Peyer's patch (tissue), 4 donors: ENCODE data around the gene PDAP1.

Experiments
- CTCF ChIP-seq, 6 experiments: fragments of 450-650 bp in 4 of 6; fragments of 200-600 bp in 2 of 6; sonication (generic) in 1 of 6; IDR thresholded peaks; one replicate each; pipeline ENCODE4 v1.5.1; 2017 to 2019; ENCODE audit warnings: antibody characterized with exemption in 6 of 6, mild to moderate bottlenecking in 3 of 6, moderate library complexity in 1 of 6
- POLR2A ChIP-seq, 2 donors: fragments of 450-650 bp; IDR thresholded peaks; one replicate each; pipeline ENCODE4 v1.5.1; 2017; ENCODE audit warnings: antibody characterized with exemption in 2 of 2, mild to moderate bottlenecking in 2 of 2, moderate library complexity in 2 of 2

DNA sequence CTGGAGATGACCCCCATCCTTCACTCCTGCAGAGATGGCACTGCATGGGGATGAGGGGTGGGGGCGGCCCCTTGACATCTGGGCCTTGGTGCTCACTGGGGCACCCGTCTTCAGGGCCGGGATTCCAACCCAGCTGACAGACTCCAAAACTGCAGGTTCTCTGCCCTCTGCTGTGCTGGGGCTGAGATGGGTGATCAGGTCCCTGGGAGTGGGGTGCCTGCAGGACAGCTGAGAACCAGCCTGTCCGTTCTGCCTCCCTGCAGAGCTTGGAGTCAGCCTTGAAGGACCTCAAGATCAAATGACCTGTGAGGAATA, 14.3 kb downstream of the PDAP1 start:
- TF ChIP-seq CTCF (IDR thresholded peaks at IDR 0.05) = no peak
- no peak for TF ChIP-seq POLR2A (IDR thresholded peaks at IDR 0.05)
